Upper lobe of right lung (tissue), 1 donor: ENCODE data around the gene MBLAC2. TPM values are rescaled to one million over a fixed set of nuclear protein-coding genes. Genes with fewer than 3 reads are reported as not detected.

Experiments
- ATAC-seq: fragments of 200-7000 bp; cut with Tn5 transposase; one replicate; pipeline ENCODE4 v1.9.1; 2020; ENCODE audit warnings: mild to moderate bottlenecking, moderate library complexity
- DNase-seq: peaks from one replicate; pipeline ENCODE4 v3.0.0-alpha.2; 2020
- H3K27ac ChIP-seq: fragments of 200-600 bp; one replicate; pipeline ENCODE4 v1.8.0; 2022
- H3K27me3 ChIP-seq: fragments of 200-600 bp; one replicate; pipeline ENCODE4 v1.8.0; 2022; ENCODE audit warnings: mild to moderate bottlenecking
- H3K36me3 ChIP-seq: fragments of 200-600 bp; one replicate; pipeline ENCODE4 v1.8.0; 2022
- H3K4me1 ChIP-seq: fragments of 200-600 bp; one replicate; pipeline ENCODE4 v1.8.0; 2022
- H3K4me3 ChIP-seq: fragments of 200-600 bp; one replicate; pipeline ENCODE4 v1.8.0; 2022; ENCODE audit warnings: mild to moderate bottlenecking
- H3K9me3 ChIP-seq: fragments of 200-600 bp; one replicate; pipeline ENCODE4 v1.8.0; 2022
- intact Hi-C: fragments of 100-400 bp; cut with DNase I; formaldehyde crosslinking; loops from one replicate; pipeline ENCODE4 v1.11.0; 2022
- total RNA-seq: library from RNA; stranded (reverse); fragmentation: NEBNext Ultra II Directional; extraction: Animal tissue kit (Norgen Biotek cat#: 25700); gene quantifications from one replicate; pipeline ENCODE4 v1.2.1, GENCODE V29; 2021
- TF ChIP-seq, protein P1 (sequence below): fragments of 200-600 bp; IDR thresholded peaks from one replicate; pipeline ENCODE4 v1.8.0; 2022; ENCODE audit warnings: antibody characterized with exemption
- donor health status: DM: no; HTN: yes; CAD: no; lungs with severe emphysema.

MBLAC2 gene
- total RNA-seq, 1 donor from 2014 or later: 4.5 TPM

DNA sequence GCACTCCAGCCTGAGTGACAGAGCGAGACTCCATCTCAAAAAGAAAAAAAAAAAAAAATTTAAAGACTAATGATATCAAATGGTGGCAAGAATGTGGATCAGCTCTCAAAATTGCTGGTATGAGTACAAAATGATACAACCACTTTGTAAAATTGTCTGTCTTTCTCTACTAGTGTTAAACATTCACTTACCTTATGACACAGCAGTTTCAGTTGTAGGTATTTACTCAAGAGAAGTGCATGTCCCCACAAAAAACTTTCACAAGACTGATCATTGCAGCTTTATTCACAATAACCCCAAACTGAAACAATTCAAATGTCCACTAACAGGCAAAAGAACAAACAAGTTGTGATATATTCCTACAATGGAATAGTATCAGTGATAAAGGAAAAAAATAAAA lies 50.3 kb downstream of the MBLAC2 start:
- Histone ChIP-seq H3K4me3 (no peak overlapping the region), H3K27ac (no peak overlapping the region), H3K36me3 (no peaks in the 10 kb centered on the region), H3K4me1 (no peaks in the 10 kb centered on the region), H3K27me3 (no peaks in the 10 kb centered on the region), H3K9me3 (no peaks in the 10 kb centered on the region)
- intact Hi-C loops: no loop called here
- no peak for ATAC-seq
- no peak for DNase-seq
- TF ChIP-seq, protein P1, sequence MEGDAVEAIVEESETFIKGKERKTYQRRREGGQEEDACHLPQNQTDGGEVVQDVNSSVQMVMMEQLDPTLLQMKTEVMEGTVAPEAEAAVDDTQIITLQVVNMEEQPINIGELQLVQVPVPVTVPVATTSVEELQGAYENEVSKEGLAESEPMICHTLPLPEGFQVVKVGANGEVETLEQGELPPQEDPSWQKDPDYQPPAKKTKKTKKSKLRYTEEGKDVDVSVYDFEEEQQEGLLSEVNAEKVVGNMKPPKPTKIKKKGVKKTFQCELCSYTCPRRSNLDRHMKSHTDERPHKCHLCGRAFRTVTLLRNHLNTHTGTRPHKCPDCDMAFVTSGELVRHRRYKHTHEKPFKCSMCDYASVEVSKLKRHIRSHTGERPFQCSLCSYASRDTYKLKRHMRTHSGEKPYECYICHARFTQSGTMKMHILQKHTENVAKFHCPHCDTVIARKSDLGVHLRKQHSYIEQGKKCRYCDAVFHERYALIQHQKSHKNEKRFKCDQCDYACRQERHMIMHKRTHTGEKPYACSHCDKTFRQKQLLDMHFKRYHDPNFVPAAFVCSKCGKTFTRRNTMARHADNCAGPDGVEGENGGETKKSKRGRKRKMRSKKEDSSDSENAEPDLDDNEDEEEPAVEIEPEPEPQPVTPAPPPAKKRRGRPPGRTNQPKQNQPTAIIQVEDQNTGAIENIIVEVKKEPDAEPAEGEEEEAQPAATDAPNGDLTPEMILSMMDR: no peak

DNA sequence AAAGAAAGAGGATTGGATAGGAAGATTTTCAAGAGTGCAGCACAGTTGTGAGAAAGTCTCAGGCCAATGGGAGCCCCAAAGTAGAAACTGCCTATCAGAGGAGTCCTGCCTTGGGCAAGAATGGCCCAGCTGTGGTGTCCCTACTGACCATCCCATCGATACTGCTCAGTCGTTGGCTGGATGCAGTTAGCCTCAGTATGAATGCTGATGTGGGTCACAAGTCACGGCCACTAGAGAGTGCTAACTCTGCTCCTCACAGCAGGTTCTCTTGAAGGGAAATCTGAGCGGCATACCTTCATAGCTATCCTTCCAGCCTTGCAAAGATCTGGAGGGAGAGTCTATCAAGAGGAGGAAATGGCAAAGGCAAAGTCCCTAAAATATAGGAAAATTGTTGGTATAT lies 53.4 kb downstream of the MBLAC2 start:
- no peaks in the 10 kb centered on the region for H3K9me3 ChIP-seq
- no peak for DNase-seq
- intact Hi-C loops: no loop called here
- TF ChIP-seq, protein P1: peak; percentile 11
- peak; percentile 79 for ATAC-seq
- no peak overlapping the region for H3K27ac ChIP-seq
- no peaks in the 10 kb centered on the region for H3K27me3 ChIP-seq
- H3K4me1 ChIP-seq: no peaks in the 10 kb centered on the region
- no peaks in the 10 kb centered on the region for H3K36me3 ChIP-seq
- H3K4me3 ChIP-seq: no peak overlapping the region

DNA sequence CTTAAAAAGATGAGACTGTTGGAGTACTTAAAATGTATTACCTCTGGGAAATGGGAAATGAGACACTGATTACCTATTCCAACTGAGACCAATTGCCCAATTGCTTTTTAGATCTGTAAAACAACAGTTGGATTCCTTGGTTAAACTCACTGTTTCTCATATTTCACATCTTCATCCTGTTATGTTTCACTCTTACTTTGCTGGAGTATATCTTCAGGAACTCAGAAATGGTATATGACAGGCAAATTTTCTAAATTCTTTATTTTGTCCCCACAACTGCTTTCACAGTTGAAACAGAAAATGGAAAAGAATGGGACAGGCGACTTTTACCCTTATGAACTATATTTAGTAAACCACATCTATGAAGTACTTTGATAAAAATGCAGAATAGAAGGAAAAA lies 56.4 kb downstream of the MBLAC2 start:
- intact Hi-C loops: no loop called here
- Histone ChIP-seq H3K4me3 (no peak overlapping the region), H3K27ac (no peak overlapping the region), H3K36me3 (no peaks in the 10 kb centered on the region), H3K9me3 (no peaks in the 10 kb centered on the region), H3K4me1 (no peaks in the 10 kb centered on the region), H3K27me3 (no peaks in the 10 kb centered on the region)
- TF ChIP-seq, protein P1: no peak
- DNase-seq (no peak), ATAC-seq (no peak)

DNA sequence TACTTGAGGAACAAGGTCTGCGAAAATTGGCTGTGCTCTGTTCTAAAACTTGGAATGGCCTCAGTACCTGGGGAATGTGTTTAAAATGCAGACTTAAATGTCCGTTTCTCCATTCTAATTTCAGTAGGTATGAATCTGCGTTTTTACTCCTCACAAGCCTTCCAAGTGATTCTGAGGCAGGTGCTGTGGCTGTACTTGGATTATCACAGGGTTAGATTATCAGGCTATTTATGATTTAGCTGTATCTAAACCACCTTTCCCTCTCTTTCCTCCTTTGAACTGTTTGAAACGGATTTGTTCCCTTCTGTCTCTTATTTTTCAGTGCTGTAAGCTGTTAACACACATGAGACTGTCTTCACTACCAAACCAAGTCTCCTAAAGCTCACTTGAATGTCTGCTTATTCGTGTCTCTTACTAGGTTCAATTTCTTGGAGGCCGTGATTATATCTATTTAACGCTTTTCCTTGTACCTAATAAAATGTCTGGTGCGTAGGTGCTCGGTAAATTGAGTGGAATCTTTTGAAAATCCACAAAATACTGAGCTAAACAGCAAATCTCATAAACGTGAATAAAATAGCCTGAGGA lies 64.3 kb downstream of the MBLAC2 start:
- no peak for ATAC-seq
- H3K36me3 ChIP-seq: no peaks in the 10 kb centered on the region
- no peaks in the 10 kb centered on the region for H3K27me3 ChIP-seq
- H3K4me1 ChIP-seq: peaks cover 8% of the 10 kb centered on the region
- TF ChIP-seq, protein P1: no peak
- no peak for DNase-seq
- intact Hi-C loops: no loop called here
- peak overlapping the region; percentile 94 for H3K27ac ChIP-seq
- H3K9me3 ChIP-seq: no peaks in the 10 kb centered on the region
- H3K4me3 ChIP-seq: peak overlapping the region; percentile 87

DNA sequence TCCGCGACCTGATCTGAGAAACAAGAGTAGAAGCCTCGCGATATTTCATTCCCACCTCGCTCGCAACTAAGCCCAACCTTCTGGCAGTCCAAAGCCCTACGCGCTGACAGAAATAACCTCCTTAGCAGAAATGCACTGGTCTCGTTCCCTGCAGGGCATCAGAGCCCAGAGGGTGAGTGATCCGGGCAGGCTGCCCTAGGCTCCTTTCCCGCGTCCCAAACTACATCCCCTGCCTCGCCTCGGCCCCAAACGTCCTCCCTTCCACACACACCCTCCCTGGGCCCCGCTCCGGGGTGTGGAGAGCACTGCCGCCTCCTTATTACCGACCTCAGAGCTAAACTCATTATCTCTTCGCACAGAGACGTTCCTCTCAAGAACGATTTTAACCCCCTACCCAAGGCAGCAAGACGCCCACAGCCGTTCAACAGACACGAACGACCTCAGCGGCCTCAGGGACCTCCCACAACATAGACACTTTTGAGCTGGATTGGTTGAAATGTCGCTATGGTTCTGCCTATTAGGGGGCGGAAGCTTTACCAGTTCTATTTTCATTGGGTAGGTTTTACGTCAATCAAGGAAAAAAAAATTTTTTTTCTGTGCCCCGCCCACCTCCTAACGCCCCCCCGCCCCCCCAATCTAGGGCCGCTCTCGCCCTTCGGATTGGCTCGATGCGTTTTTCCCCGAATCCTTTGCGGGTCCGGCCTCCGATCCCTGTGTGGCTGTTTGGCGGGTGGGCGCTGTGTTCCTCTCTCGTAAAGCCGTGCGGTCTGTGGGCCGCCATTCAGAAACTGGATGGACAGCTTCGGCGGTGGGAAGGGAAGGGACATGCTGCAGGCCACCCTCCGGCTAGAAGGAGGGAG lies 65.0 kb downstream of the MBLAC2 start, which contains the start of gene CETN3:
TSS of gene CETN3 (minus strand) at position 439 of the 860 bp plus-strand sequence. CDS start at position 344, 95 bp downstream.
- H3K27ac ChIP-seq: peak within 1 kb of the TSS; percentile 96
- intact Hi-C loops: no loop called here
- H3K27me3 ChIP-seq: no peaks in the 10 kb centered on the region
- peak within 1 kb of the TSS; percentile 87 for H3K4me3 ChIP-seq
- H3K4me1 ChIP-seq: peaks cover 8% of the 10 kb centered on the region
- no peaks in the 10 kb centered on the region for H3K36me3 ChIP-seq
- ATAC-seq: peak; percentile 98
- no peaks in the 10 kb centered on the region for H3K9me3 ChIP-seq
- TF ChIP-seq, protein P1: no peak
- peak; percentile 96 for DNase-seq
